Heart left ventricle (tissue), 16 donors: ENCODE results near the gene RAP2B. TPM values are rescaled to one million over a fixed set of nuclear protein-coding genes. Genes with fewer than 3 reads are reported as not detected.
"Not testable (repeated sequence)": the region's sequence is repeated elsewhere in the genome, so short reads cannot be mapped to it uniquely, and the experiment has no call there.

ENCODE experiments used
- ATAC-seq, 4 donors: fragments of 200-7000 bp; cut with Tn5 transposase; one replicate each; pipeline ENCODE4 v1.9.1; 2020 to 2022; ENCODE audit warnings: moderate library complexity in 4 of 4, mild to moderate bottlenecking in 3 of 4, moderate number of reproducible peaks in 1 of 4
- DNase-seq, 5 donors: peaks; one replicate each; pipeline ENCODE4 v3.0.0-alpha.2; 2020
- H3K27ac ChIP-seq, 12 donors: fragments of 200-600 bp; sonication (generic) in 4 of 12; one replicate each; pipeline versions ENCODE4 v1.5.0 to v1.8.0; 2016 to 2022; ENCODE audit warnings: mild to moderate bottlenecking in 2 of 12
- H3K27me3 ChIP-seq, 9 donors: fragments of 200-600 bp; sonication (generic) in 2 of 9; one replicate each; pipeline versions ENCODE4 v1.5.1 to v1.8.0; 2016 to 2022; ENCODE audit warnings: mild to moderate bottlenecking in 3 of 9
- H3K36me3 ChIP-seq, 9 donors: fragments of 200-600 bp; sonication (generic) in 2 of 9; one replicate each; pipeline versions ENCODE4 v1.5.0 to v1.8.0; 2018 to 2022; ENCODE audit warnings: mild to moderate bottlenecking in 2 of 9
- H3K4me1 ChIP-seq, 12 donors: fragments of 200-600 bp; sonication (generic) in 4 of 12; one replicate each; pipeline versions ENCODE4 v1.5.0 to v1.8.0; 2016 to 2022; ENCODE audit warnings: mild to moderate bottlenecking in 3 of 12
- H3K4me3 ChIP-seq, 12 donors: fragments of 200-600 bp; sonication (generic) in 4 of 12; one replicate each; pipeline versions ENCODE4 v1.5.0 to v1.8.0; 2017 to 2022; ENCODE audit warnings: mild to moderate bottlenecking in 9 of 12, moderate library complexity in 4 of 12
- H3K9me3 ChIP-seq, 12 donors: fragments of 200-600 bp; sonication (generic) in 4 of 12; one replicate each; pipeline versions ENCODE4 v1.5.0 to v1.8.0; 2016 to 2022; ENCODE audit warnings: mild to moderate bottlenecking in 1 of 12
- CTCF ChIP-seq, 12 donors: fragments of 200-600 bp; sonication (generic) in 4 of 12; IDR thresholded peaks; one replicate each; pipeline versions ENCODE4 v1.5.0 to v1.8.0; 2018 to 2022; ENCODE audit warnings: antibody characterized with exemption in 12 of 12, mild to moderate bottlenecking in 5 of 12
- POLR2A ChIP-seq, 2 donors: fragments of 450-650 bp; IDR thresholded peaks; one replicate each; pipeline ENCODE4 v1.6.1; 2017; ENCODE audit warnings: antibody characterized with exemption in 2 of 2, mild to moderate bottlenecking in 2 of 2, moderate library complexity in 2 of 2
- WGBS, 4 donors: extraction: QIAGEN DNeasy Blood & Tissue Kit in 2 of 4; methylation state at CpG; one replicate each; pipeline versions ENCODE4 v1.1.5 to v1.1.7; 2013 to 2018; 5-methylcytosine and 5-hydroxymethylcytosine counted together
- intact Hi-C, 10 donors: fragments of 100-400 bp; cut with DNase I; formaldehyde crosslinking; loops; one replicate each; pipeline versions ENCODE4 v1.11.1 to v1.14.2; 2022
- polyA plus RNA-seq, 2 donors: library from polyadenylated mRNA; stranded (reverse); fragments of 200-250 nt; gene quantifications; one replicate each; pipeline ENCODE4 v1.2.3, GENCODE V29; 2013
- total RNA-seq, 9 donors: library from RNA; depleted of rRNA in 2 of 9; stranded (reverse); fragments of >200 nt in 2 of 9; fragmentation: NEBNext Ultra II Directional in 3 of 9; extraction: Animal tissue kit (Norgen Biotek cat#: 25700) in 3 of 9; gene quantifications; one replicate each; pipeline versions ENCODE4 v1.1.0 to v1.2.4, GENCODE V29; 2016 to 2023
- donor health status: ischemic (EF 13 %, LVEDD 7.1; RV severe dilation, severe dysfunction).
- donor health status: healthy with polysubstance abuse.
- donor health status: DM: no; HTN: yes; CAD: no.
- donor health status: DM: no; HTN: no; CAD: no.
- donor health status: ischemic (EF 25% LVEDD 6.9; RV normal size, moderate dysfunction).
- donor health status: ischemic (EF 25% LVEDD 5.7; RV mildly dilated, moderate dysfunction).
- donor health status: healthy.
- donor health status: DM: yes; HTN: yes; CAD: no.
- donor health status: ischemic (EF 35%, LVEDD 5.7; RV mildly dilated, moderate dysfunction).
- donor health status: nonischemic (EF 11% LVEDD 7.7; RV severe dilation, severe dysfunction).
- donor health status: DM: yes; HTN: yes; CAD: no.
- donor health status: PGD.
- donor health status: ischemic (EF 29% LVEDD 5.4; RV normal size, mild dysfunction).
- donor health status: nonischemic (EF 23%, LVEDD 6.1; RV moderate dilation, normal function).

The RAP2B gene
- total and polyA plus RNA-seq, 11 donors = 0.99 to 23.8 (median 3.6) TPM

GRCh38 chr3:153144779-153145178 is 17.2 kb upstream of the RAP2B start:
- Histone ChIP-seq H3K27me3 (no peaks in the 10 kb centered on the region), H3K27ac (peak overlapping the region in 1 of 12 donors; percentile 77), H3K36me3 (no peaks in the 10 kb centered on the region), H3K4me1 (peaks cover 0 to 13% (median 0%) of the 10 kb centered on the region in 12 donors), H3K4me3 (no peak overlapping the region), H3K9me3 (no peaks in the 10 kb centered on the region)
- DNase-seq (no peak), ATAC-seq (no peak)
- intact Hi-C loops = no loop called here
- TF ChIP-seq CTCF (IDR thresholded peaks at IDR 0.05) = no peak
- WGBS, 4 donors = 87 to 97% (median 90%) methylated on average over 1 of the region's 1 CpG

GRCh38 chr3:153145454-153145853 is 16.6 kb upstream of the RAP2B start:
- no peak for TF ChIP-seq CTCF (IDR thresholded peaks at IDR 0.05)
- no peak for TF ChIP-seq POLR2A (IDR thresholded peaks at IDR 0.05)
- intact Hi-C loops = no loop called here
- peaks cover 0 to 13% (median 0%) of the 10 kb centered on the region in 12 donors for H3K4me1 ChIP-seq
- no peaks in the 10 kb centered on the region for H3K27me3 ChIP-seq
- DNase-seq = no peak
- no peak overlapping the region for H3K4me3 ChIP-seq
- H3K9me3 ChIP-seq = no peaks in the 10 kb centered on the region
- H3K36me3 ChIP-seq = no peaks in the 10 kb centered on the region
- H3K27ac ChIP-seq = peak overlapping the region in 1 of 12 donors; percentile 77
- ATAC-seq = no peak

GRCh38 chr3:153146191-153147053 is 15.6 kb upstream of the RAP2B start:
- no peak overlapping the region for H3K4me3 ChIP-seq
- H3K27me3 ChIP-seq = no peaks in the 10 kb centered on the region
- ATAC-seq (no peak), DNase-seq (no peak)
- H3K27ac ChIP-seq = no peak overlapping the region
- TF ChIP-seq POLR2A (IDR thresholded peaks at IDR 0.05) (no peak), CTCF (IDR thresholded peaks at IDR 0.05) (no peak)
- intact Hi-C loops = no loop called here
- H3K4me1 ChIP-seq = peaks cover 0 to 13% (median 0%) of the 10 kb centered on the region in 12 donors
- no peaks in the 10 kb centered on the region for H3K36me3 ChIP-seq
- WGBS, 4 donors = 92 to 94% (median 94%) methylated on average over 6 of the region's 6 CpGs
- H3K9me3 ChIP-seq = no peaks in the 10 kb centered on the region

GRCh38 chr3:153150991-153151390 is 11.0 kb upstream of the RAP2B start:
- H3K27ac ChIP-seq = peak overlapping the region in 1 of 12 donors; percentile 34
- no peak overlapping the region for H3K4me3 ChIP-seq
- no peaks in the 10 kb centered on the region for H3K27me3 ChIP-seq
- ATAC-seq (no peak), DNase-seq (no peak)
- no peaks in the 10 kb centered on the region for H3K36me3 ChIP-seq
- intact Hi-C loops = no loop called here
- H3K9me3 ChIP-seq = no peaks in the 10 kb centered on the region
- TF ChIP-seq POLR2A (IDR thresholded peaks at IDR 0.05) = no peak
- no peak for TF ChIP-seq CTCF (IDR thresholded peaks at IDR 0.05)
- H3K4me1 ChIP-seq = no peaks in the 10 kb centered on the region
- WGBS, 4 donors = 63 to 76% (median 70%) methylated on average over 2 of the region's 2 CpGs

GRCh38 chr3:153155786-153156185 is 6.2 kb upstream of the RAP2B start:
- not testable (repeated sequence) for H3K27me3 ChIP-seq, H3K4me1 ChIP-seq, H3K36me3 ChIP-seq, H3K4me3 ChIP-seq, H3K9me3 ChIP-seq, DNase-seq, H3K27ac ChIP-seq, ATAC-seq
- intact Hi-C loops = loop anchor here in 1 of 10 donors (5.0 kb wide), 1 partner anchor 108 kb away; no protein-coding TSS in a partner anchor
- 95 to 98% (median 98%) methylated on average over 23 to 29 of the region's 29 CpGs for WGBS, 4 donors
